ENCODE results near the gene SFT2D2. TPM values are rescaled to one million over a fixed set of nuclear protein-coding genes. Genes with fewer than 3 reads are reported as not detected.
A peak's percentile ranks its signal among the peaks of the same experiment; 100 is the strongest.

The SFT2D2 gene
- total RNA-seq, 4 donors from 2014 or later, result 42.5 to 77.9 (median 58.4) TPM

DNA sequence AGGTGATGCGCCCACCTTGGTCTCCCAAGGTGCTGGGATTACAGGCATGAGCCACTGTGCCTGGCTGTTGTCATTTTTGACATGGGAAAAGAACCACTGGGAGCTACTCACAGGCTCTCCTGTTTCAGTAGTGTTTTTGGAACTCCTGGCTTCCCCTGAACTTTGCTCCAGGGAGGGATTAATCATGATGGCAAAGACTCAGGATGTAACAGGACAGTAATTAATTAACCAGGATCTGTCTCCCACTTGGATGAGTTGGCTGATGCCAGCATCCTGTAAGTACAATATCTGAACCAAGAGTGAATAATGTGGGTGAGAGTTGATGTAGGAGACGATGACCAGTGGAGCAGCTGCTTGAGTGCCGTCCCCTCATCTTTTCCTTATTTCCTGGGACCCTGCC, 4.9 kb downstream of the SFT2D2 start:
- peak overlapping the region; percentile 35 for H3K27ac ChIP-seq
- 91% methylated on average over 2 of the region's 3 CpGs for WGBS
- H3K4me3 ChIP-seq, result no peak overlapping the region
- peaks cover 26% of the 10 kb centered on the region for H3K36me3 ChIP-seq
- no peak for DNase-seq (ENCODE audit: low spot score in 2 of 2)
- peaks cover 62% of the 10 kb centered on the region for H3K4me1 ChIP-seq
- no peaks in the 10 kb centered on the region for H3K27me3 ChIP-seq
- TF ChIP-seq EP300 (IDR thresholded peaks at IDR 0.05) (no peak), CTCF (IDR thresholded peaks at IDR 0.05) (no peak), POLR2A (IDR thresholded peaks at IDR 0.05) (no peak), POLR2AphosphoS5 (IDR thresholded peaks at IDR 0.05) (no peak)
- H3K9me3 ChIP-seq, result no peaks in the 10 kb centered on the region

- no peak for DNase-seq (ENCODE audit: low spot score in 2 of 2)
Measured at GRCh38 chr1:168234846-168235547, 9.2 kb downstream of the SFT2D2 start.

GRCh38 chr1:168235548-168235885, 9.7 kb downstream of the SFT2D2 start:
- H3K4me3 ChIP-seq, result no peak overlapping the region
- peaks cover 68% of the 10 kb centered on the region for H3K36me3 ChIP-seq
- peaks cover 24% of the 10 kb centered on the region for H3K4me1 ChIP-seq
- no peaks in the 10 kb centered on the region for H3K9me3 ChIP-seq
- H3K27me3 ChIP-seq, result no peaks in the 10 kb centered on the region
- H3K27ac ChIP-seq, result no peak overlapping the region
- TF ChIP-seq POLR2A (IDR thresholded peaks at IDR 0.05) (no peak), EP300 (IDR thresholded peaks at IDR 0.05) (no peak), POLR2AphosphoS5 (IDR thresholded peaks at IDR 0.05) (no peak), CTCF (IDR thresholded peaks at IDR 0.05) (no peak)
- no peak for DNase-seq (ENCODE audit: low spot score in 2 of 2)

More at GRCh38 chr1:168234846-168235547, 9.2 kb downstream of the SFT2D2 start:
- H3K9me3 ChIP-seq, result no peaks in the 10 kb centered on the region
- WGBS, result 94% methylated on average over 8 of the region's 8 CpGs
- H3K4me3 ChIP-seq, result no peak overlapping the region
- peak; percentile 27 to 50 for TF ChIP-seq CTCF (IDR thresholded peaks at IDR 0.05)
- TF ChIP-seq POLR2A (IDR thresholded peaks at IDR 0.05), result no peak
- no peak overlapping the region for H3K27ac ChIP-seq
- no peaks in the 10 kb centered on the region for H3K27me3 ChIP-seq
- H3K4me1 ChIP-seq, result peaks cover 30% of the 10 kb centered on the region
- H3K36me3 ChIP-seq, result peaks cover 63% of the 10 kb centered on the region

DNA sequence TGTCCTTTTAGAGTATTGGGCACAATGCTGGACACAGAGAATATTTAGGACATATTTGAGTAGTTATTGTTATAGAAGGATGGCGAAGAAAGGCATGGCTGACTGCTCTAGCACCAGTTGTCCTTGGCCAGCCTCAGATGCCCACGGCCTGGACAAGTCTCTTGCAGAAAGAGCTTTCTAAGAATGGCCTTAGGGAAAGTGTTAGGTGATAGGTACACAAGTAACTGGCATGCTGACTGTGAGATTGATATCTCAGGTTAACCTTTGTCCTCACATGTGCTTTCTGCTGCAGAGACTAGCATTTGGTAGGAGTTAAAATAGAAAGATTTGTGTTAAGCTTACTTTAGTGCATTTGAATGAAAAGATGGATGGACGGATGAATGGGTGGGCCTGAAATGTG, 10.1 kb downstream of the SFT2D2 start:
- no peak for TF ChIP-seq POLR2A (IDR thresholded peaks at IDR 0.05)
- TF ChIP-seq POLR2AphosphoS5 (IDR thresholded peaks at IDR 0.05), result no peak
- TF ChIP-seq EP300 (IDR thresholded peaks at IDR 0.05), result no peak
- no peak for TF ChIP-seq CTCF (IDR thresholded peaks at IDR 0.05)
- H3K4me3 ChIP-seq, result no peak overlapping the region
- H3K9me3 ChIP-seq, result no peaks in the 10 kb centered on the region
- H3K36me3 ChIP-seq, result peaks cover 69% of the 10 kb centered on the region
- no peak overlapping the region for H3K27ac ChIP-seq
- no peaks in the 10 kb centered on the region for H3K27me3 ChIP-seq
- no peak for DNase-seq (ENCODE audit: low spot score in 2 of 2)
- WGBS, result 73% methylated on average over 3 of the region's 3 CpGs
- peaks cover 20% of the 10 kb centered on the region for H3K4me1 ChIP-seq

GRCh38 chr1:168236836-168237611, 11.2 kb downstream of the SFT2D2 start:
- Histone ChIP-seq H3K27me3 (no peaks in the 10 kb centered on the region), H3K9me3 (no peaks in the 10 kb centered on the region), H3K4me3 (no peak overlapping the region), H3K27ac (no peak overlapping the region), H3K4me1 (peaks cover 14% of the 10 kb centered on the region), H3K36me3 (peaks cover 76% of the 10 kb centered on the region)
- TF ChIP-seq EP300 (IDR thresholded peaks at IDR 0.05), result no peak
- no peak for TF ChIP-seq POLR2A (IDR thresholded peaks at IDR 0.05)
- no peak for TF ChIP-seq POLR2AphosphoS5 (IDR thresholded peaks at IDR 0.05)
- no peak for TF ChIP-seq CTCF (IDR thresholded peaks at IDR 0.05)
- no peak for DNase-seq (ENCODE audit: low spot score in 2 of 2)
- 73% methylated on average over 7 of the region's 7 CpGs for WGBS

Data from suprapubic skin (tissue), 4 donors.